LHCN-M2 (cell line): ENCODE measurements around the gene TRIM15. TPM values are rescaled to one million over a fixed set of nuclear protein-coding genes. Genes with fewer than 3 reads are reported as not detected.
"Not testable (repeated sequence)": the region's sequence is repeated elsewhere in the genome, so short reads cannot be mapped to it uniquely, and the experiment has no call there.

Experiments used
- DNase-seq: peaks from one replicate; pipeline ENCODE4 v3.0.0-alpha.2; 2012; ENCODE audit warnings: low read depth
- total RNA-seq: library from RNA; depleted of rRNA; stranded (reverse); fragments of >200 nt; gene quantifications from 2 replicates; pipeline ENCODE4 v1.2.3, GENCODE V29; 2014

The TRIM15 gene
- total RNA-seq, 1 experiment from 2014 or later, result not detected

DNA sequence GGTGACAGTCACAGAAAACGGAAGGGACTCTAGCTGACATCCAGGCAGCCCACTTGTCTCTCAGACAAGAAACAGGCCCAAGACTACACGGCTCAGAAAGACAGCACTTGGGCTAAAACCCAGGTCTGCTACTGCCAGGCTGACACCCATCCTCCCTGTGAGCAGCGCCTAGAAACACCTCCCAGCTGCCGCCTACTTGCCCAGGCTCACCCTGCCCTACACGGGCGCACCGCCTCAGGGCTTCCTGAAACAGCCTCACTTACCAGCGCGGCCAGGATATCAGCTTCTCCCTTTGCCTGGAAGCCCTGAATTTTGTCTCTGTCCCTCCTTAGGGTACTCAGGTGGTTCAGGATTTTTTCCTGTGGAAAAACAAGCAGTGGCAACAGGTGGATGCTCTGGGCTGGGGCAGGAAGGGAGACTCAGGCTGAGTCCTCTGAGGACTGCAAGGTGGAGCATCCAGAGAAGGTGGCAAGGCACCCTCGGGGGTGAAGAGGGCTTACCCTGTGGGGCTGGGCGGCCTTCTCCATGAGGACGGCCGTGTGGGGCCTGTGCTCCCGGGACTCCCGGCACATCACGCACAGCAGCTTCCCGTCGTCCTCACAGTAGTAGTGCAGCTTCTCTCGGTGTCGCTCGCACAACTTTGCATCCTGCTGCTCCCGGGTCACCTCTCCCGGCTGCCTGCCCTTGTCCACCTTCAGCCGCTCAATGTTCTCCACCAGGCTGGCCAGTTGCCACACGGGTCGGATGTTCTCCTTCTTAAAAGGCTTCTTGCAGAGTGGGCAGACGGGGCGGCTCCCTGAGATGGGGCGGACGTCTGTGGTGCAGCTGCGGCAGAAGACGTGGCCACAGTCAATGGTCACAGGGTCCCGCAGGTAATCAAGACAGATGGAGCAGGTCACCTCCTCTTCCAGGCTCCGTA, 35.1 kb downstream of the TRIM15 start:
- DNase-seq, result no peak

DNA sequence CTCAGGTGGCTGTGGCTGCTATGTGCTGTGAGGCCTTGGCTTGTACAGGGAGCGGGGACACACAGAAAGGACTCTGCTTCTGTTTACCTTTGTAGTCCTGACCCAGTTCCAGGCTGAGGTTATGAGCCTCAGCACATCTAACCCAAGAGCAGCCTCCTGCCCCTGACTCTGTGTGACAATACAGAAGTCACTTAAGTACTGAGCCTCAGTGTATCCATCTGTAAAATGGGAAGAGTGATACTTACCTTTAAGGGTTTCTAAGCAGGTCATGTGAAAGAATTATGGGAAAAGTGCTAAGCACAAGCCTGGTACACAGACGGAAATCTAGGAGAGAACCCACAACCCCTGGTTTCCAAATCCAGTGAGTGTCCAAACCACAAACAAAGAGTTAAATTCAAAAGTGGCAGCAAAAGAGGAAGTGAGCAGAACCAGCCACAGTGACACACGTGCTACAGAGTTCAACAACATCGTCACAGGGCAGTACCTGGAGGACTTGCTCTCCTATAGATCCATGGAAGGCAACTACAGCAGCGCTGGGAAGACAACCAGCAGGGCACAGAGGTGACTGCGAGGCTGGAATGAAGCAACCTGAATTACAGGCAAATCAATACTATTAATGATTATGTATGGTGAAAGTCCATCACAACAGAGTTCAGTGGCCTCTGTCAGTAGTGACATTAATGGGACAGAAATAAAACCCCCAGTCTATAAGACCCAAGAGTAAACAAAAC, 37.4 kb downstream of the TRIM15 start:
- DNase-seq, result no peak

DNA sequence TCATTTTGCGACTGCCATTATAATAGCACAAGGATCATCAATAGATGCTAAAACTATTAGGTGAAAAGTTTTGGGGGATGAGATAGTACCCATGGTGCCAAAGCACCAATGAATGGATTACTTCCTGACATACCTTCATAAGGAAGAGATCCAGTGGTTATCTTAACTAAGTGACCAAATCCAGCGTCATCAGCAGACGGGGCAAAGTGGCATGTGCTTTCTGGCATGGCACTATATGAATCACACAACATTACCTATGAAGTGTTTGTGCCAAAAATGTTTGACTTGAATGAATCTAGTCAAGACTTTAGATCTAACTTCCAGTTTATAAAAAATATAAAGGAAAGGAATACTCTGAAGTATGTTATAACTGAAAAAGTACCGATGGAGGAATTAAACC, 39.0 kb downstream of the TRIM15 start:
- no peak for DNase-seq

DNA sequence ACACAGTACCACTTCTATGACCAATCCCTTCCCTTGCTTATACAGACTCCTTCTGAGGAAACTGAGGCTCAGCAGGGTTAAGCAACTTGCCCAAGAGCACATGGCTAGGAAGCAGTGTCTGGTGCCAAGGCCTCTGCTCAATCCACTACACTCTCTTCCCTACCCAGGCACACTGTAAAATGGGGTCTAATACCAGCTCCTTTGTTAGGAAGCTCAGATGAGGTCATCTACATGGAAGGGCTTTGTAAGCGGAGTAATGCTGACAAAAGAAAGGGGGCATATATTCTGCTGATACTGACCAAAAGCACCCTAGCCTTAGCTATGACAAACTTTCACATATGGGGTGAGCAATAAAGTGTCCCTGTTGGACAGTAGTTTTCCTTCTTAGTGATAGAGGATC, 40.8 kb downstream of the TRIM15 start:
- no peak for DNase-seq

DNA sequence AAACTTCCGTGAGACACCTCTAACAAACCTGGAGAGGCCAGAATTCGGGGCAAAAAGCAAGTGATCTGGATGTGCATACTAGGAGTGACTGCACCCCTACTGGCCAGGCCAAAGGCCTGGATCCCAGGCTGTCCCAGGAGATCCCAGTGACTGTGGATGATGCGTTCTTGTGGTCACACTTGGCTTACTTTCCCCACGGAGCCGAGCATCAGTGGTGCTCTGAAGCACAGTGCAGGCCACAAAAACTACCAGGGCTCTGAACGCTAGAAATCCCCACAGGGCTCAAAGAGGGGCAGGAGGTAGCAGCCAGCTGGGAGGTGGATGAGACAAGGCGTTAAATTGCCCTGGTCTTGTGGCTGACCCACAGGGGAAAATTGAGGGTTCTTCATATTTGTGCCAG, 42.8 kb downstream of the TRIM15 start:
- DNase-seq, result peak; percentile 59

DNA sequence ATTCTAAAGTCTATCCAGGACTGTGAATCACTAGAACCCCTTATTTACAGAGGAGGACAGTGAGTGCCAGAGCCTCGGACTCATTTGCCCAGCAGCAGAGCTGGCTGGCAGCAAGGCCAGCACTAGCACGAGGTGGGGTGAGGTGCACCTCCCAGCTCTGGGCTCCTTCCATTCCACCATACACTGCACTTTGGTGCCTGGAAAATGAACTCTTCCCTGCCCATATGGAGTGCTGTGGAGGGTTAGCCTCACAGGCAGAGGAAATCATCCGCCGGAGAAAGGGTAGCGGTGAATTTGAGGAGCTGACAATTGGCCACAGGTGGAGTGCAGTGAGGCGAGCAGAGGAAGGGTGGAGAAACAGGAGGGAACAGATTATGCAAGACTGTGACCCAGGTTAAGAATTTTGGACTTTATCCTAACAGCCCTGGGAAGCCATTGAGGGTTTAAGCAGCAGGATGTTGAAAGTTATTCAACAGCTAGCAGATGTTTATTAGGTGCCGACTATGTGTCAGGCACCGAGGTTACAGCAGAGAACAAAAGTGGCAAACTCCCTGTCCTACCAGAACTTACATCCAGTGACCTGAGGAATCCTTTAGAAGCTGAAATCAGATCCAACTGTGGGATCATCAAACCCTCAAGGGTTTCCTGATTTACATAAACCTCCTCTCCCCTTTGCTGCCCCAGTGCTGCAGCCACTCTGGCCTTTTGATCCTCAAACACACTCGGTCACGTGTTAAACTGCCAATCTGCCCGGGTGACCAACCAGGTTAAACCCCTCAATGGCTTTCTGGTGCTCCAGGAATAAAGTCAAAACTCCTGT, 43.7 kb downstream of the TRIM15 start:
- DNase-seq, result peak; percentile 41

DNA sequence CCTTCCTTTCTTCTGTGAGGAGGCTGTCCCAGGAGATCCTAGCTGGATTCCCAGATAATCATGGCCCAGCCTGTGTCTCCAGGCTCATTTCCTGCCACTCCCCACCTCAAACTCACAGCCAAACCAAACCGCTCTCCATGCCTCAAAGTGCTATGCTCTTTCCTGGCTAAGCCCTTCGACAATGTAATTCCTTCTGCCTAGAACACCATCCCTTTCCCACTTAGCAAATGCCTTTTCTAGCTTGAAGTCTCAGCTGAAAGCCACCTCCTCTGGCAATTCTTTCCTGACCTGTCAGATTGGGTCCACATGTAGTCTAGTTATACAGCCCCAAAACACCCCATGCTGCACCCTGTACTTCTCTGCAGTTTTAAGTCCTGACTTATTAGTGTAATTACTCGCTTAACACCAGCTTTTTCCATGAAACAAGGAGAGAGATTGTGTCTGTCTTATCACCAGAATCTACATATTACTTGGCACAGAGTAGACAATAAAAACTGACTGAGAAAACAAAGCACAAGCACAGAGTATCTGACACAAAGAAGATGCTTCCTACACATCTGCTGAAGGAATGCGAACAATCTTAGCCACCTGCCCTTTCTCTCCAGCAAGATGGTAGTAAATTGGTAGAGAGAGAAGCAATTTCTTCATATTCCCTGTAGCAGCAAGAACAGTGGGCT, 44.4 kb downstream of the TRIM15 start:
- DNase-seq, result no peak

DNA sequence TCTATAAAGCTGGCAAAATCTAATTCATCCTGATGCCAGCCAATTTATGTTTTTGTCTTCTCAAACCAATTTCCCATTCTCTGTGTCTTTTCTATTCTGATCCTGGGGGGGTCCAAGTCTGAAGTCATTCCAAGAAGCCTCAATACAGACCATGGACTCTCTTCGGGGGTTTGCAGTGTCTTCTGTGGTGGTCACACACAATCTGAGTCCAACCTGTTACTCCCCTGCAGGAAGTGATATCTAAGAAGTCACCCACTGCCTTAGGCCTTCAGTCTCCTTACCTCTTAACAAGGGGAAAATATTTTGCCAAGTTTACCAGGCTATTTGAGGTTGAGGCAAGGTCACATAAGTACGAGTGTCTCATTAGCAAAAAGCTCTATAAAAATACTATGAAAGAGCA, 48.0 kb downstream of the TRIM15 start:
- DNase-seq, result no peak

DNA sequence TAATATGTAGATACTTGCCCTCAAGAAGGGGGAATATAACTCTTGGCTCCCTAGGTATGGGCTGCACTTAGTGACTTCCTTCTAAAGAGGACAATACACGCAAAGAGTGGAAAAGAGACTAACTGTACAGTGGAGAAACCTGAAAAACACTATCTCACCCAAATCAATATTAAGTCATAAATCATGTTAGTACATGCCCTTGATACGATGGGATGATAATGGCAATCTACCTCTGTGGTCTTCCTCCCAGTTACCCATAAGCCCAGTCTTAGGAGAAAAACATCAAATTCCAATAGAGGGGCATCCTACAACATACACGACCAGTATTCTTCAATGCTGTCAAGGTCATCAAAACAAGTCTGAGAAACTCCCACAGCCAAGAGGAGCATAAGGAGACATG, 48.6 kb downstream of the TRIM15 start:
- DNase-seq, result no peak

DNA sequence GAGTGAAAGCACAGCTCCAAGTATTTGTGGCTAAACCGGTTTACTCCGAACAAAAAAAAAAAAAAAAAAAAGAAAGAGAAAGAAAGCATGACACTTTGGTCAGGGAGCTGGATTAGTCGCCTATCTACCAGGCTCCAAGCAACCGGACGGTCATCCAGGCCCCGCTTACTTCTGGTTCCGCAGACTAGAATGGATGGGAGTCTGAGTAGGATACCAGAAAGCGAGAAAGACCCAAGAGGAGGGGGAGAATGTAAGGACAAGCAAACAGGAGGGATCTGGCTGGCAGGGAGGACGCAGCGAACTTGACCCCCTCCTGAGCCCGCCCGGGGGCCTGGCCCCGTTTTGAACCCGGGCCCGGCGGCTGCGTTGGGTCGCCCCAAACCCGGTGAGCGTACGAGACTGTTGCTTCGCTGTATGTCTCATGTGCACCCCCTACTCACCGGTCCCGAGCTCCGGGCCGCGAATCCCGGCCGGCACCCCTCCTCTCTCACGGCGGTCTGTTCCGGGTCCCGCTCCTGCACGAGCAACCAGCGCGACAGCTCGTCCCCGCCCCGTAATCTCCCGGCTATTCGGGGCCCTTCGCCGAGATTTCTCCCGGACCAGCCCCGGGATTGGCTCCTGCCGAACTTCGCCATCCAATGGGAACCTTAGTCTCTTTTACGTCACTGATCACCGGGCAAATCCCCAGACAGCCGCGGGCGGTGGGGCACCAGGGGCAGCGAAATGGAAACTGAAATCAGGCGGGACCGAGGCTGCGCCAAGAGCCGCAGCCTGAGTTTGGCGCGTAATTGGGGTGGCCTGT, 49.7 kb downstream of the TRIM15 start, which contains the start of gene TRIM26:
TSS of gene TRIM26 (minus strand) at position 542 of the 802 bp plus-strand sequence. CDS start 14,303 bp downstream, outside the sequence.
- peak; percentile 95 for DNase-seq

DNA sequence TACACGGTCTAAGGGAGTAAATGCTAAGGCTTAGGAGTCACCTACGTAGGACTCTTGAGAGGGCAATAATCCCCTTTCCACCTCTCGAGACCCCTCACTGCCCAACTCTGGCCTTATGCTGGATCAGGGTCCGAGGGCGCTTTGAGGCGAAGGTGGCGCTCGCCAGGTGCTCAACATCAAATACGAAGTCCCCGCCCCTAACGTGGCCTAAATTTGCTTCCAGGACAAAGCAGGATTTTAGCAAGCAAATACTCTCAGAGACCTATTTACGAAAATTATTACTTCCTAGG, 50.3 kb downstream of the TRIM15 start:
- DNase-seq, result no peak

DNA sequence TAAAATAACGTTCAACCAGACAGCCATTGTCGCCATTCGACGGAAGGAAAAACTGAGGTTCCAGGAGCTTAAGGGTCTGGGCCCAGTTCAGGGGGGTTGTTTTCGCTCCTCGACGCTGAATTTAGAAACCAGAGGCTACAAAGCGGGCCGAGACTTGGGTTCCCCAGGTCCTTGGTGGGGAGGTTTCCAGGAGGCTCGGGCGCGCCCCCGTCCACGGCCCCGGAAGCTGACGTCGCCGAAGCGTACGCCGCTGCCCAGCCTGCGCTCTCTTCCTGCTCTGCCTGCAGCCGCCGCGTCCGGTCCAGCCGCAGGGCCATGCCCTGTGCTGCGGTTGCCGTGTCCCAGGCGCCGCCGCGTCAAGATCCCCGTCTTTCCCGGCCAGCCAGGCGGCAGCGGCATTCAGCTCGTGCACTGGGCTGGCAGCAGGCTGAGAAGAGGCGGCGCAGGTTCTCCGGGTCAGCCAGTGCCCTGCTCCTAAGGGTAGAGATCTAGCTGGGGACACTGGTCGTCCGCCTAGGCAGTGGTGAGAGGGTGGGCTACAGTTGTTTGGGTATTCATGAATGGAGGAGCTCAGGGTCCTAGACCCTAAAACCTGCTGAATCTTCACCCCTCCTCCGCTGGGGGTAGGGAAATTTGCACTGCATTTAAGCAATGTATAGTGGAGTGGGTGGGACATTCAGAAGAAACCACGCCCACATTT, 50.8 kb downstream of the TRIM15 start:
- DNase-seq, result peak; percentile 62

DNA sequence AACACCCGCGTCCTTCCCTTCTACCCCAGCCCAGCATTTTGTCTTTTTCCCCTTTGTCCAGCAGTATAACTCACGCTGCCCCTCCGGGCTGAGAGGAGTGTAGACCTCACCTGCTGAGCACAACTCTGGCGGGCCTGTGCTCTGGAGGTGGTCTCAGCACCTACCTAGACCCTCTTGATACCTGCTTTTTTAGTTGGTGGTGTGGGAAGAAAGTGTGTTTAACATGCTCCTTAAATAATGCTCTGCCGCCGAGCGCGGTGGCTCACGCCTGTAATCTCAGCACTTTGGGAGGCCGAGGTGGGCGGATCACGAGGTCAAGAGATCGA, 51.3 kb downstream of the TRIM15 start:
- DNase-seq, result no peak

DNA sequence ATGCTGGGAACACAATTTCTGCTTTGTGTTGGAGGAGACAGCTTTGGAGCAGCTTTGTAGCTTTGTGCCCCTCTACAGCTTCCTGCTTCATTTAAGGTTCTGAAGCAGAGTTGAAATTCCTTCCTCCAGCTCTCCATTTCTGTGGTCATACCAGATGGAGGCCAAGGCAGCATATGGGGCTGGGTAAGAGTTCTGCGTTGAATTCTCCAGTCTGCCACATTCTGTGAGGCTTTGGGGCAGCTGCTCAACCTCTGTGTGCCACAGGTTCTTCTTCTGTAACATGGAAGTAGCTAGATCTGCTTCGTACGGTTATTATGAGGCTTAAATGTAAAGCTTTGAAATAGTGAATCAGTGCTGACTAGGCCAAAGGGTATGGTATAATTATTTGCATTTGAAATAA, 52.8 kb downstream of the TRIM15 start:
- DNase-seq, result no peak

DNA sequence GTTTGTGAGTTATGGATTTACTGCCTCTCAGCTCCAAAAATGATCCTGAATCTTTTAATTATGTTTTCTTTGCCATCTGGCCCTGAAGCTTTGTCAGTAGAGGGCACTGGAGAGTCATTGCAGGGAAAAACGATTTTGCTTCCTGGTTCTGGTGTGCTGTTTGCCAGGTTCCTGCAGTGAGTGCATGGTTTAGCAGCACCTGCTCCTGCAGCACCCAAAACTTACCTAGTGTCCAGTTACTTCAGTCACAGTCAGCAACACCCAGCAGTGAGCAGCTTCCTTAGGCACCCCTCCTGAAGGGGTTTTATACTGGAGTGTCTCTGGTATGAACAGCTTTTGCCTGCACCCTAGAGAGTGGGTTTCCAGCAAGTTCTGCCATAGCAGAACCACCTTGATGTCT, 55.9 kb downstream of the TRIM15 start:
- peak; percentile 44 for DNase-seq

DNA sequence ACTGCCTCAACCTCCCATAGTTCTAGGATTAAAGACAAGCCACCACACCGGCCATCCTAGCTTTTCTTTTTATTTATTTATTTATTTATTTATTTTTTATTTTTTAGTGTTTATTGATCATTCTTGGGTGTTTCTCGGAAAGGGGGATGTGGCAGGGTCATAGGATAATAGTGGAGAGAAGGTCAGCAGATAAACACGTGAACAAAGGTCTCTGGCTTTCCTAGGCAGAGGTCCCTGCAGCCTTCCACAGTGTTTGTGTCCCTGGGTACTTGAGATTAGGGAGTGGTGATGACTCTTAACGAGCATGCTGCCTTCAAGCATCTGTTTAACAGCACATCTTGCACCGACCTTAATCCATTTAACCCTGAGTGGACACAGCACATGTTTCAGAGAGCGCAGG, 58.0 kb downstream of the TRIM15 start:
- not testable (repeated sequence) for DNase-seq

DNA sequence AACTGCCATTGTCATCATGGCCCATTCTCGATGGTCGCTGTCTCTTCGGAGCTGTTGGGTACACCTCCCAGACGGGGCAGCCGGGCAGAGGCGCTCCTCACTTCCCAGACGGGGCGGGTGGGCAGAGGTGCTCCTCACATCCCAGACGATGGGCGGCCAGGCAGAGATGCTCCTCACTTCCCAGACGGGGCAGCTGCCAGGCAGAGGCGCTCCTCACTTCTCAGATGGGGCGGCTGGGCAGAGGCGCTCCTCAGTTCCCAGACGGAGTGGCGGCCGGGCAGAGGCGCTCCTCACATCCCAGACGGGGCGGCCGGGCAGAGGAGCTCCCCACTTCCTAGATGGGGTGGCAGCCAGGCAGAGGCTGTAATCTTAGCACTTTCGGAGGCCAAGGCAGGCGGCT, 58.6 kb downstream of the TRIM15 start:
- not testable (repeated sequence) for DNase-seq
